ENCODE data around the gene EPHB6.

Gene EPHB6

DNA sequence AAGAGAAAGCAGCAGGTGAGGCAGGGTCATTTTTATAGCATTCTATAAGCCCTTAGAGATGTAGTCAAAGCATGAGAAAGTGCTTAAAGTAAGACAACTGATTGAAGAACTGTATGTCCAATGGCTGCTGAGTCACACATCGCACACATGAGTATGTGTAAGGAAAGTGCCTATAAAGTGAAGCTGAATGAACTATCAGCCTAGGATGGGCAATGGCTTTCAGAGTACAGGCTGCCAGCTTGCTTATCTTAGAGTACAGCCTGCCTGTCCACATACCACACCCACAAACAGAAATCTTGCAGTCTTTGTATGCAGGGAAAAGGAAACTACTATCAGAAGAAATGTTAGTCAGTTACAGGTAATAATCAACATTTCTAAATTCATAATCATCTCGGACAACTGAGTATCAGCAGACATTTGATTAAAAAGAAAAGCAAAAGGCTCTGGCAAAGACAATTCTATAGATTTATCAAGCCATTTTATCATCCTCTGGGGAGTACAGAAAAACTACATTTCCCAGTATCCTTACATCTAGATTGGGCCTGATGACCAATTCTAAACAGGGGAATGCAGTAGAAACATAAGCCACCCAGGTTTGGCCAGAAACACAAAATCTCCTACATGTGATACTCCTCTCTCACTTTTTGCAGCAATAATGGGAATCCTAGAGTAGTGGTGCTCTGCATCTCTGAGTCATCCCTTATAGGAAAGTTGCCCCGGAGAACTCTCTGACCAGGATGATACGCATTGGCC, 16.2 kb upstream of the EPHB6 start:
- TF ChIP-seq CTCF (IDR thresholded peaks at IDR 0.05) = no peak
- Histone ChIP-seq H3K27ac (no peak overlapping the region), H3K36me3 (ENCODE audit: control insufficient read depth, insufficient read depth, low read length) (no peaks in the 10 kb centered on the region), H3K9me3 (ENCODE audit: control insufficient read depth, low read length) (no peaks in the 10 kb centered on the region), H3K4me2 (ENCODE audit: low read length) (no peak overlapping the region), H3K4me1 (no peaks in the 10 kb centered on the region), H3K9ac (no peak overlapping the region), H2AFZ (no peak overlapping the region), H3K27me3 (ENCODE audit: control insufficient read depth, insufficient read depth, low read length) (no peaks in the 10 kb centered on the region), H3K4me3 (ENCODE audit: low read depth, low read length) (no peak overlapping the region), H3K79me2 (no peaks in the 10 kb centered on the region)

- no peak for TF ChIP-seq CTCF (IDR thresholded peaks at IDR 0.05)
- no peak overlapping the region for H3K4me3 ChIP-seq (ENCODE audit: low read depth, low read length)
Observed at GRCh38 chr7:142842251-142842766, 12.6 kb upstream of the EPHB6 start.

GRCh38 chr7:142847353-142847752, 7.5 kb upstream of the EPHB6 start:
- Histone ChIP-seq H2AFZ (no peak overlapping the region), H3K9ac (no peak overlapping the region), H3K4me2 (ENCODE audit: low read length) (no peak overlapping the region), H3K79me2 (no peaks in the 10 kb centered on the region), H3K4me1 (no peaks in the 10 kb centered on the region), H3K27ac (no peak overlapping the region), H3K9me3 (ENCODE audit: control insufficient read depth, low read length) (no peaks in the 10 kb centered on the region), H3K27me3 (ENCODE audit: control insufficient read depth, insufficient read depth, low read length) (no peaks in the 10 kb centered on the region), H3K4me3 (ENCODE audit: low read depth, low read length) (no peak overlapping the region), H3K36me3 (ENCODE audit: control insufficient read depth, insufficient read depth, low read length) (no peaks in the 10 kb centered on the region)
- no peak for TF ChIP-seq CTCF (IDR thresholded peaks at IDR 0.05)

More at GRCh38 chr7:142842251-142842766, 12.6 kb upstream of the EPHB6 start:
- no peak overlapping the region for H3K4me2 ChIP-seq (ENCODE audit: low read length)
- H3K36me3 ChIP-seq (ENCODE audit: control insufficient read depth, insufficient read depth, low read length) = no peaks in the 10 kb centered on the region
- no peak overlapping the region for H2AFZ ChIP-seq
- no peaks in the 10 kb centered on the region for H3K9me3 ChIP-seq (ENCODE audit: control insufficient read depth, low read length)
- no peaks in the 10 kb centered on the region for H3K4me1 ChIP-seq
- H3K9ac ChIP-seq = no peak overlapping the region
- no peaks in the 10 kb centered on the region for H3K27me3 ChIP-seq (ENCODE audit: control insufficient read depth, insufficient read depth, low read length)
- H3K79me2 ChIP-seq = no peaks in the 10 kb centered on the region
- no peak overlapping the region for H3K27ac ChIP-seq

GRCh38 chr7:142851269-142851668, 3.6 kb upstream of the EPHB6 start:
- no peaks in the 10 kb centered on the region for H3K79me2 ChIP-seq
- no peak overlapping the region for H3K9ac ChIP-seq
- H3K4me3 ChIP-seq (ENCODE audit: low read depth, low read length) = no peak overlapping the region
- peaks cover 12% of the 10 kb centered on the region for H3K4me1 ChIP-seq
- H3K27ac ChIP-seq = no peak overlapping the region
- no peaks in the 10 kb centered on the region for H3K36me3 ChIP-seq (ENCODE audit: control insufficient read depth, insufficient read depth, low read length)
- no peak overlapping the region for H2AFZ ChIP-seq
- no peak overlapping the region for H3K4me2 ChIP-seq (ENCODE audit: low read length)
- no peak for TF ChIP-seq CTCF (IDR thresholded peaks at IDR 0.05)
- H3K27me3 ChIP-seq (ENCODE audit: control insufficient read depth, insufficient read depth, low read length) = no peaks in the 10 kb centered on the region
- no peaks in the 10 kb centered on the region for H3K9me3 ChIP-seq (ENCODE audit: control insufficient read depth, low read length)

DNA sequence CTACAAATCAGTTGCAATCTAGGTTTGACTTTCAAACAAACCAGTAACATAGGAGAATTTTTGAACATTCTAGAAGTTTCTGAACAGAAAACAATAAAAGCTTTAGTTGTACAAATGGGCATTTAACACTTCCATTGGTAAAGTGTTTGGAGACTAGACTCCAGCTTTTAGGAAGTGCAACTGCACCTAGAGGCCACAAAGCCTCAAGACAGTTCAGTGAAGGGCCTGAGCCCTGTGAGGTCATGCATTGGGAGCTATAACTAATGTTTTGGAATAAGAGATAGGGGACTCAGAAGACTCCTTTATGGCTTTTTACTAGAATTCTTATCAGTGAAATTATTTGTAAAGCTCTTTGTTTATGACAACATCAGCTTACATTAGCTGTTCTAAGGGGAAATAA, 3.0 kb upstream of the EPHB6 start:
- no peaks in the 10 kb centered on the region for H3K36me3 ChIP-seq (ENCODE audit: control insufficient read depth, insufficient read depth, low read length)
- TF ChIP-seq CTCF (IDR thresholded peaks at IDR 0.05) = no peak
- H2AFZ ChIP-seq = no peak overlapping the region
- no peak overlapping the region for H3K4me3 ChIP-seq (ENCODE audit: low read depth, low read length)
- no peak overlapping the region for H3K27ac ChIP-seq
- H3K27me3 ChIP-seq (ENCODE audit: control insufficient read depth, insufficient read depth, low read length) = no peaks in the 10 kb centered on the region
- H3K9ac ChIP-seq = no peak overlapping the region
- H3K4me1 ChIP-seq = peaks cover 12% of the 10 kb centered on the region
- H3K4me2 ChIP-seq (ENCODE audit: low read length) = no peak overlapping the region
- H3K79me2 ChIP-seq = no peaks in the 10 kb centered on the region
- H3K9me3 ChIP-seq (ENCODE audit: control insufficient read depth, low read length) = no peaks in the 10 kb centered on the region

Measured in parathyroid adenoma (tissue), 2 donors.